ENCODE measurements around the gene ZNF763. TPM values are rescaled to one million over a fixed set of nuclear protein-coding genes. Genes with fewer than 3 reads are reported as not detected.

Gene ZNF763
- polyA plus RNA-seq, 2 of the 4 experiments (the other 2 are of a cell fraction): not detected

- WGBS (ENCODE audit: missing lambda C conversion rate): 20% methylated on average over 5 of the region's 5 CpGs
- POLR2A ChIA-PET: no interaction called here
- FAIRE-seq: no peak
Observed at GRCh38 chr19:11973019-11973810, 8.4 kb downstream of the ZNF763 start.

DNA sequence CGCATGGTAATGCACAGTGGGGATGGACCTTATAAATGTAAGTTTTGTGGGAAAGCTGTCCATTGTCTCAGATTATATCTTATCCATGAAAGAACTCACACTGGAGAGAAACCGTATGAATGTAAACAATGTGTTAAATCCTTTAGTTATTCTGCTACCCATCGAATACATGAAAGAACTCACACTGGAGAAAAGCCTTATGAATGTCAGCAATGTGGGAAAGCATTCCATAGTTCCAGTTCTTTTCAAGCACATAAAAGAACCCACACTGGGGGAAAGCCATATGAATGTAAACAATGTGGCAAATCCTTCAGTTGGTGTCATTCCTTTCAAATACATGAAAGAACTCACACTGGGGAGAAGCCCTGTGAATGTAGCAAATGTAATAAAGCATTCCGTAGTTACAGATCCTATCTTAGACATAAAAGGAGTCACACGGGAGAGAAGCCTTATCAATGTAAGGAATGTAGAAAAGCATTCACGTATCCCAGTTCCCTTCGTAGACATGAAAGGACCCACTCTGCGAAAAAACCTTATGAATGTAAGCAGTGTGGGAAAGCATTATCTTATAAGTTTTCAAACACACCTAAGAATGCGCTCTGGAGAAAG, 13.8 kb downstream of the ZNF763 start:
- Histone ChIP-seq H3K4me3 (no peak overlapping the region), H3K27ac (no peak overlapping the region), H3K4me1 (no peaks in the 10 kb centered on the region), H3K4me2 (no peak overlapping the region), H3K9me3 (peaks cover 27% of the 10 kb centered on the region; the same call in 2 of the 3 replicates)
- CTCF ChIA-PET: no interaction called here
- FAIRE-seq (no peak), DNase-seq (ENCODE audit: low read depth in 1 of 2, low spot score in 1 of 2) (no peak), ATAC-seq (no peak)
- 32% methylated on average over 9 of the region's 9 CpGs for WGBS (ENCODE audit: missing lambda C conversion rate)
- TF ChIP-seq HOXB13 (CRISPR knock-in tag; IDR thresholded peaks at IDR 0.05; ENCODE audit: low read depth): no peak
- TF ChIP-seq CBX2 (IDR thresholded peaks at IDR 0.05; ENCODE audit: borderline replicate concordance, low read depth): no peak
- POLR2A ChIA-PET: no interaction called here

More at GRCh38 chr19:11973019-11973810, 8.4 kb downstream of the ZNF763 start:
- CTCF ChIA-PET: interaction anchor here (0.6 kb wide), 1 partner anchor 176 kb away, joined by 3 read pairs; no protein-coding TSS in a partner anchor
- ATAC-seq: no peak
- Histone ChIP-seq H3K4me3 (no peak overlapping the region), H3K9me3 (0 out of 3 replicates have a peak, but pooled peaks cover 6% of the 10 kb centered on the region), H3K27ac (no peak overlapping the region), H3K4me2 (no peak overlapping the region), H3K4me1 (no peaks in the 10 kb centered on the region)
- TF ChIP-seq ZNF302 (CRISPR knock-in tag; IDR thresholded peaks at IDR 0.05) (no peak), RARB (CRISPR knock-in tag; IDR thresholded peaks at IDR 0.05) (no peak), HEYL (CRISPR knock-in tag; IDR thresholded peaks at IDR 0.05) (no peak), KDM5A (IDR thresholded peaks at IDR 0.05) (no peak), POLR2AphosphoS2 (conservative IDR thresholded peaks at IDR 0.05; ENCODE audit: low read length) (no peak), HOXB13 (CRISPR knock-in tag; IDR thresholded peaks at IDR 0.05; ENCODE audit: low read depth) (no peak)
- DNase-seq (ENCODE audit: low read depth in 1 of 2, low spot score in 1 of 2): no peak

GRCh38 chr19:11979527-11979926, 14.7 kb downstream of the ZNF763 start:
- ChIA-PET POLR2A (no interaction called here), CTCF (no interaction called here)
- H3K4me3 ChIP-seq: no peak overlapping the region

GRCh38 chr19:11982526-11982925, 17.7 kb downstream of the ZNF763 start:
- POLR2A ChIA-PET: no interaction called here
- no peak for DNase-seq (ENCODE audit: low read depth in 1 of 2, low spot score in 1 of 2)
- TF ChIP-seq MAFK (IDR thresholded peaks at IDR 0.05; ENCODE audit: partially characterized antibody) (no peak), RARB (CRISPR knock-in tag; IDR thresholded peaks at IDR 0.05) (no peak), PHF8 (IDR thresholded peaks at IDR 0.05; ENCODE audit: borderline replicate concordance, low read depth) (no peak), CBX2 (IDR thresholded peaks at IDR 0.05; ENCODE audit: borderline replicate concordance, low read depth) (no peak), FOSB (CRISPR knock-in tag; IDR thresholded peaks at IDR 0.05) (no peak)
- no peak for FAIRE-seq
- H3K4me2 ChIP-seq: no peak overlapping the region
- CTCF ChIA-PET: no interaction called here
- WGBS (ENCODE audit: missing lambda C conversion rate): 51% methylated on average over 4 of the region's 4 CpGs
- no peaks in the 10 kb centered on the region for H3K4me1 ChIP-seq
- H3K4me3 ChIP-seq: no peak overlapping the region
- H3K27ac ChIP-seq: no peak overlapping the region
- H3K9me3 ChIP-seq: peaks cover 21% of the 10 kb centered on the region; the same call in 2 of the 3 replicates
- ATAC-seq: no peak

More at GRCh38 chr19:11979527-11979926, 14.7 kb downstream of the ZNF763 start:
- Histone ChIP-seq H3K27ac (no peak overlapping the region), H3K4me1 (no peaks in the 10 kb centered on the region), H3K4me2 (no peak overlapping the region), H3K9me3 (peaks cover 27% of the 10 kb centered on the region; the same call in 2 of the 3 replicates)
- DNase-seq (ENCODE audit: low read depth in 1 of 2, low spot score in 1 of 2) (no peak), ATAC-seq (no peak), FAIRE-seq (no peak)
- 7% methylated on average over 4 of the region's 4 CpGs for WGBS (ENCODE audit: missing lambda C conversion rate)
- no peak for TF ChIP-seq CBX2 (IDR thresholded peaks at IDR 0.05; ENCODE audit: borderline replicate concordance, low read depth)
- TF ChIP-seq ZFP36 (IDR thresholded peaks at IDR 0.05; ENCODE audit: borderline replicate concordance, partially characterized antibody): no peak
- no peak for TF ChIP-seq MYC (IDR thresholded peaks at IDR 0.05; ENCODE audit: borderline replicate concordance, low read length)

DNA sequence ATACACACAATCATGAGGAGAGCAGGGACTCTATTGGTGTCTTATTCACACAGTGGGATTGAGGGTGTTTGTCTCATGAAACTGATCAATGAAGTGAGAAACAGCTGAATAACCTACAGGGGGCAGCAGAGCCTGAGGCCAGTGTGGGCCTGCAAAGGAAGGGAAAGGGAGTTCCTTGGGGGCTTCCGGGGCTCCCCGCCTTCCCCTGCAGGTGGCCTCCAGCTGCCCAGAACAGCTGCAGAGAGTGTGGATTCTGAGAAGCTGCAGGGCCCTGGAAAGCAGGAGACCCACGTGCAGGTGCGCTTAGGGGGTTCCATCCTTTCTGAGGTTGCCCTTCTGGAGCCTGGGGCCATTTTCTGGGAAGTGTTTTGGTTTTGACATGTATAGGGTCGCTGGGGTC, 20.1 kb downstream of the ZNF763 start:
- ChIA-PET CTCF (no interaction called here), POLR2A (no interaction called here)
- TF ChIP-seq JUN (IDR thresholded peaks at IDR 0.05): no peak
- no peak for TF ChIP-seq JUNB (IDR thresholded peaks at IDR 0.05)
- no peak for TF ChIP-seq CHD4 (IDR thresholded peaks at IDR 0.05; ENCODE audit: borderline replicate concordance)
- TF ChIP-seq MAZ (IDR thresholded peaks at IDR 0.05; ENCODE audit: borderline replicate concordance, low read depth, low read length): no peak
- TF ChIP-seq, protein P1, sequence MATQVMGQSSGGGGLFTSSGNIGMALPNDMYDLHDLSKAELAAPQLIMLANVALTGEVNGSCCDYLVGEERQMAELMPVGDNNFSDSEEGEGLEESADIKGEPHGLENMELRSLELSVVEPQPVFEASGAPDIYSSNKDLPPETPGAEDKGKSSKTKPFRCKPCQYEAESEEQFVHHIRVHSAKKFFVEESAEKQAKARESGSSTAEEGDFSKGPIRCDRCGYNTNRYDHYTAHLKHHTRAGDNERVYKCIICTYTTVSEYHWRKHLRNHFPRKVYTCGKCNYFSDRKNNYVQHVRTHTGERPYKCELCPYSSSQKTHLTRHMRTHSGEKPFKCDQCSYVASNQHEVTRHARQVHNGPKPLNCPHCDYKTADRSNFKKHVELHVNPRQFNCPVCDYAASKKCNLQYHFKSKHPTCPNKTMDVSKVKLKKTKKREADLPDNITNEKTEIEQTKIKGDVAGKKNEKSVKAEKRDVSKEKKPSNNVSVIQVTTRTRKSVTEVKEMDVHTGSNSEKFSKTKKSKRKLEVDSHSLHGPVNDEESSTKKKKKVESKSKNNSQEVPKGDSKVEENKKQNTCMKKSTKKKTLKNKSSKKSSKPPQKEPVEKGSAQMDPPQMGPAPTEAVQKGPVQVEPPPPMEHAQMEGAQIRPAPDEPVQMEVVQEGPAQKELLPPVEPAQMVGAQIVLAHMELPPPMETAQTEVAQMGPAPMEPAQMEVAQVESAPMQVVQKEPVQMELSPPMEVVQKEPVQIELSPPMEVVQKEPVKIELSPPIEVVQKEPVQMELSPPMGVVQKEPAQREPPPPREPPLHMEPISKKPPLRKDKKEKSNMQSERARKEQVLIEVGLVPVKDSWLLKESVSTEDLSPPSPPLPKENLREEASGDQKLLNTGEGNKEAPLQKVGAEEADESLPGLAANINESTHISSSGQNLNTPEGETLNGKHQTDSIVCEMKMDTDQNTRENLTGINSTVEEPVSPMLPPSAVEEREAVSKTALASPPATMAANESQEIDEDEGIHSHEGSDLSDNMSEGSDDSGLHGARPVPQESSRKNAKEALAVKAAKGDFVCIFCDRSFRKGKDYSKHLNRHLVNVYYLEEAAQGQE (IDR thresholded peaks at IDR 0.05): no peak
- ATAC-seq (no peak), DNase-seq (ENCODE audit: low read depth in 1 of 2, low spot score in 1 of 2) (no peak), FAIRE-seq (no peak)
- Histone ChIP-seq H3K27ac (no peak overlapping the region), H3K4me3 (no peak overlapping the region), H3K4me2 (no peak overlapping the region), H3K4me1 (no peaks in the 10 kb centered on the region), H3K9me3 (peaks cover 10% of the 10 kb centered on the region; the same call in 1 of the 3 replicates)
- WGBS (ENCODE audit: missing lambda C conversion rate): 0% methylated on average over 1 of the region's 5 CpGs

All from A549 (cell line).